Measurements from ENCODE around the gene RNPEP.
A peak's percentile ranks its signal among the peaks of the same experiment; 100 is the strongest.
"Not testable (repeated sequence)": the region's sequence is repeated elsewhere in the genome, so short reads cannot be mapped to it uniquely, and the experiment has no call there.

The RNPEP gene

DNA sequence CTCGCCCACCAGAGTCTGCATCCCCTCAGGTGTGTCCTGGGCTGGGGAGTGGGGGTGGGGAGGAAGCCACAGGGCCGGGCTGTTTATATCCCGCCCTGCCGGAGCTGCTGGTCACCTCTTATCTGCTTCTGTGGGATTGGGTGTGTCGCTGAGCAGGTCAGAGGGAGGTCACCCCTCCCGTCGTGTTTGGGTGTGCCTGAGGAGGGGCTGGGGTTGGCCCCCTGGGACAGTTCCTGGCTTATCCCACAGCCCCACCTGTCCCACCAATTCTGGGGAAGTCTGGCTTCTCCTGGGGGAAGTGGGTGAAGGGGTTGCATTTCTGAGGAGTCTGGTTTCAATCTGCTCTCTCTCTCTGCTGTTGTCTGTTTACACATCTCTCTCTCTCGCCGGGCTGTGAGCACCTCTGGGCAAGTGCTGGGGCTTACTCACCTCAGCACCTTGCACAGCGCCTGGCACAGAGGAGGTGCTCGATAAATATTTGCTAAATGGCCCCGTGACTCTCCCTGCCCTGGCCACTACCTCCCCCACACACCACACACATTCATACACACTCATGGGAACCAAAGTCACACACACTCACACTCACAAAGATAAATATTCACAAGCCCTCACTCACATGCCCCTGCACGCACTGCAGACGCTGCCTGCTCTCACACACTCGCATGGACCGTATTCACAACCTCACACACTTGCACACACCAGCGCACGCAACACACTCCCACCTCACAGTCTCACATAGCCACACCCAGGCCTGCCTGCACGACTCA, 36.2 kb downstream of the RNPEP start:
- TF ChIP-seq, protein P1, sequence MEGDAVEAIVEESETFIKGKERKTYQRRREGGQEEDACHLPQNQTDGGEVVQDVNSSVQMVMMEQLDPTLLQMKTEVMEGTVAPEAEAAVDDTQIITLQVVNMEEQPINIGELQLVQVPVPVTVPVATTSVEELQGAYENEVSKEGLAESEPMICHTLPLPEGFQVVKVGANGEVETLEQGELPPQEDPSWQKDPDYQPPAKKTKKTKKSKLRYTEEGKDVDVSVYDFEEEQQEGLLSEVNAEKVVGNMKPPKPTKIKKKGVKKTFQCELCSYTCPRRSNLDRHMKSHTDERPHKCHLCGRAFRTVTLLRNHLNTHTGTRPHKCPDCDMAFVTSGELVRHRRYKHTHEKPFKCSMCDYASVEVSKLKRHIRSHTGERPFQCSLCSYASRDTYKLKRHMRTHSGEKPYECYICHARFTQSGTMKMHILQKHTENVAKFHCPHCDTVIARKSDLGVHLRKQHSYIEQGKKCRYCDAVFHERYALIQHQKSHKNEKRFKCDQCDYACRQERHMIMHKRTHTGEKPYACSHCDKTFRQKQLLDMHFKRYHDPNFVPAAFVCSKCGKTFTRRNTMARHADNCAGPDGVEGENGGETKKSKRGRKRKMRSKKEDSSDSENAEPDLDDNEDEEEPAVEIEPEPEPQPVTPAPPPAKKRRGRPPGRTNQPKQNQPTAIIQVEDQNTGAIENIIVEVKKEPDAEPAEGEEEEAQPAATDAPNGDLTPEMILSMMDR (IDR thresholded peaks at IDR 0.05; ENCODE audit: control insufficient read depth, extremely low read depth, insufficient read depth): no peak
- H3K4me3 ChIP-seq (ENCODE audit: low read depth, low read length): peak overlapping the region; percentile 40
- DNase-seq (ENCODE audit: low read depth): peak; percentile 95

DNA sequence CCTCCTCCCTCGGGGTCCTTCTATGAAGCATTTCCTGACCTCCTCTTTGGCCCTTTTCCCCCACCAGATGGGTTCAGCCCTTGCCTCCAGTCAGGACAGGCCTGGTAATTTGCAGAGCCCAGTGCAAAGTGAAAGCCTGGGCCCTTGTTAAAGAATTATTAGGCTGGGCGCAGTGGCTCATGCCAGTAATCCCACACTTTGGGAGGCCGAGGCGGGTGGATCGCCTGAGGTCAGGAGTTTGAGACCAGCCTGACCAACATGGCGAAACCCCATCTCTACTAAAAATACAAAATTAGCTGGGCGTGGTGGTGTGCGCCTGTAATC, 36.7 kb downstream of the RNPEP start:
- not testable (repeated sequence) for H3K4me3 ChIP-seq (ENCODE audit: low read depth, low read length); DNase-seq (ENCODE audit: low read depth)

DNA sequence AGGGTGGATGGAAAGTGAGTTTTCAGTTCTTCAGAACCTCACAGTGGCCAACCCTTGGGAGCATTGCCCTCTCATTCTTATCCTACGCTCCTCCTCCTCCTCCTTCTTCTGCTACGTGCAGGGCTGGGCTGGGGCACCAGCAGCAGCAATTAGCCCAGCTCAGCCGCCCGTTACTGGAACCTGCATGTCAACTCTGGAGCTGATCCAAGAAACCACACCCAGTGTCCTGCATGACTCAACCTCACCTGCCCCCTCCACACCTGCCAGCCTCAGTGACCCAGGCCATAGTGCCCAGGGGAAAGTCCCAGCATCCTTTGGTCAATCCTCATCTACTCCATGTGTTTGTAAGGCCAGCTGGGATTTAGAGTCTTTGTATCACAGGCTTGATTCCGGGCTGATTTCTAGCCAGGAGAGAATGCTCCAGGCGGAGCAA, 40.6 kb downstream of the RNPEP start:
- TF ChIP-seq, protein P1 (IDR thresholded peaks at IDR 0.05; ENCODE audit: control insufficient read depth, extremely low read depth, insufficient read depth): no peak
- DNase-seq (ENCODE audit: low read depth): no peak
- no peak overlapping the region for H3K4me3 ChIP-seq (ENCODE audit: low read depth, low read length)

DNA sequence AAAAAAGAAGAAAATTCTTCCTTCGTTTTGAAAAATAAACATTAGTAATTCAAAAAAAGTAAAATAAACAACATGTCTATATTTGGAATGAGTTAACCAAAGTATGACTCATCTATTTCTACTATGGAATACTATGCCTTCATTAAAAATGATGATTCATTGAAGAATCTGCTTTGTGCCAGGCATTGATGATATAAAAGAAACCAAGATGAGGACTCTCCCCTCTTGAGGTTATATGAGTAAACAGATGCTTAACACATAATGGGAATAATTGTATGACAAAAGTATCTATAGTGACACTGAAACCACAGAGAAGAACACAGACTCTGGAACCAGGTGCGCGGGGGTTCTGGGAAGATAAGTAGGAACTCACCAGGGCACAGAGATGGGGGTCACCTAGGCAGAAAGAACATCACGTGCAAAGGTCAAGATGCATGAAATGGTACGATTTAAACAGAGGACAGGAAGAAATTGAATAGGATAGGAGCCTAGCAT, 46.8 kb downstream of the RNPEP start:
- no peak overlapping the region for H3K4me3 ChIP-seq (ENCODE audit: low read depth, low read length)
- DNase-seq (ENCODE audit: low read depth): no peak
- TF ChIP-seq, protein P1 (IDR thresholded peaks at IDR 0.05; ENCODE audit: control insufficient read depth, extremely low read depth, insufficient read depth): no peak

DNA sequence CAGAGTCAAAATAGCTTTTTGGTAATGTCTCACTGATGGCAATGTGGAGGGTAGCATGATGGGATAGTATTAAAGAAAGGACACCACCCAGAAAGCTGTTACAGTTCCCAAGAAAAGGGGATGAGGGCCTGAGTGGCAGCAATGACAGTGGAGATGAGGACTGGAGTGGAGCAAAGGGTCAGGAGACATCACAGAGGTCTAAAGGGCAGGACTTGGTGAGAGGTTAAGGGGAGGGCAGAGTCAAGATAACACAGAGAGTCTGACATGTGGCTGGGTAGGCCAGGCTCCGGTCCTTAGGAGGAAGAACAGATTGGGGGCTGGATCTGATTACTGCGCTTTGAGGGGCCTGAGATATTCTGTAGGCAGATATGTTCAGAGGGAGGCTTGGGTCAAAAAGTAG, 47.3 kb downstream of the RNPEP start:
- no peak for DNase-seq (ENCODE audit: low read depth)
- TF ChIP-seq, protein P1 (IDR thresholded peaks at IDR 0.05; ENCODE audit: control insufficient read depth, extremely low read depth, insufficient read depth): no peak
- no peak overlapping the region for H3K4me3 ChIP-seq (ENCODE audit: low read depth, low read length)

DNA sequence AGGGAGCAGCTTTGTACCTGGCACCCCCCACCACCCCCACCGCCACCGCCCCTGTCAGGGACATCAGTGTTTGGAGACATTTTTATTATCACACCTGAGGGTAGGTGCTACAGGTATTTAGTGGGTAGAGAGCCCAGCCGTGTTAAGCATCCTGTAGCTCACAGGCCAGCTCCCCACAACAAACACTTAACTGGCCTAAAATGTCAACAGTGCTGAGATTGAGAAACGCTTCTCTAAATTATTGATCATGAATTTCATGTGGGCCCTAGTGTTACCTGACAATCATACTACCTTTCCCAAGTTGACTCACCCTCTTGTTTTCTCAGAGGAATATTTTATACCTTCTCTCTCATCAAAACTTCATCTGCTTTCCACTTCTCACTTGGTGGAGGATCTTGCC, 49.3 kb downstream of the RNPEP start:
- H3K4me3 ChIP-seq (ENCODE audit: low read depth, low read length): no peak overlapping the region
- DNase-seq (ENCODE audit: low read depth): no peak
- TF ChIP-seq, protein P1 (IDR thresholded peaks at IDR 0.05; ENCODE audit: control insufficient read depth, extremely low read depth, insufficient read depth): no peak

DNA sequence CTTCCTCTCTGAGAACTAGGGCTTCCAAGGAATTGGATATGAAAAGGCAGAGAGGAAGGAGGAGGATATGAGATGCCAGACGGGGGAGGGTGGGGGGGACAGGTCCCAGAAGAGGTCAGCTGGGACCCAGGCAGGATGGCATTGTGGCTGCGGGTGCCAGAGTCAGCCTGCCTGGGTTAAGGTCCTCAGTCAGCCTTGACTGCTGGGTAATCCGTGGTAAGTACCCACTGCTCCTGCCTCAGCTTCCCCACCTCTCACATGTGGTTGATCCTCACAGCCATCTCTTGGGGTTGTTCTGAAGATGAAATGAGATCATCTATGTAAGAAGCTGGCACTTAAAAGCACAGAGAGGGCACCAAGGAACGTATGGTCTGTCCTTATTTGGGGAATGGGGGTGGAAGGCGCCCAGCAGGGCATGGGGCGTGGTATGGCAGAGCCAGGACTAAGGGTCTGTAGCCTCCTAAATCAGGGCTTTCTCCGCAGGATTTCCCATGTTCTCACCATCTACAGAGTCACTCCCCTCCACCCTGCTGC, 51.8 kb downstream of the RNPEP start:
- no peak overlapping the region for H3K4me3 ChIP-seq (ENCODE audit: low read depth, low read length)
- TF ChIP-seq, protein P1 (IDR thresholded peaks at IDR 0.05; ENCODE audit: control insufficient read depth, extremely low read depth, insufficient read depth): no peak
- DNase-seq (ENCODE audit: low read depth): no peak

Measured in LNCaP clone FGC (cell line).